Right atrium auricular region (tissue), 2 donors: ENCODE data around the gene ZNF778. TPM values are rescaled to one million over a fixed set of nuclear protein-coding genes. Genes with fewer than 3 reads are reported as not detected.
"Not testable (repeated sequence)": the region's sequence is repeated elsewhere in the genome, so short reads cannot be mapped to it uniquely, and the experiment has no call there.

Experiments used
- DNase-seq: peaks from one replicate; pipeline ENCODE4 v3.0.0-alpha.2; 2019; ENCODE audit warnings: low spot score
- H3K27ac ChIP-seq, 2 donors: fragments of 200-600 bp; sonication (generic); 1 replicate in 1 of 2; 2 replicates in 1 of 2; pipeline ENCODE4 v1.5.1; 2016 to 2019
- H3K27me3 ChIP-seq, 2 donors: fragments of 200-600 bp; sonication (generic); one replicate each; pipeline versions ENCODE4 v1.5.1 to v1.6.0; 2017 to 2019
- H3K36me3 ChIP-seq: fragments of 200-600 bp; sonication (generic); one replicate; pipeline ENCODE4 v1.5.1; 2016
- H3K4me1 ChIP-seq, 2 donors: fragments of 200-600 bp; sonication (generic); one replicate each; pipeline versions ENCODE4 v1.5.1 to v1.6.0; 2017 to 2019
- H3K4me3 ChIP-seq, 2 donors: fragments of 200-600 bp; sonication (generic); 1 replicate in 1 of 2; 2 replicates in 1 of 2; pipeline ENCODE4 v1.5.1; 2017 to 2019; ENCODE audit warnings: mild to moderate bottlenecking in 1 of 2, moderate library complexity in 1 of 2
- H3K9me3 ChIP-seq, 2 donors: fragments of 200-600 bp; sonication (generic); one replicate each; pipeline ENCODE4 v1.5.1; 2019
- total RNA-seq, 2 donors: library from RNA; depleted of rRNA; stranded (reverse); fragments of >200 nt; gene quantifications; one replicate each; pipeline ENCODE4 v1.1.0, GENCODE V29; 2016
- TF ChIP-seq, protein P1 (sequence below), 2 donors: fragments of 200-600 bp; sonication (generic); IDR thresholded peaks; one replicate each; pipeline ENCODE4 v1.5.1; 2019; ENCODE audit warnings: antibody characterized with exemption in 2 of 2

Gene ZNF778
- total RNA-seq, 2 donors from 2014 or later, result 5.7 to 8.0 TPM

DNA sequence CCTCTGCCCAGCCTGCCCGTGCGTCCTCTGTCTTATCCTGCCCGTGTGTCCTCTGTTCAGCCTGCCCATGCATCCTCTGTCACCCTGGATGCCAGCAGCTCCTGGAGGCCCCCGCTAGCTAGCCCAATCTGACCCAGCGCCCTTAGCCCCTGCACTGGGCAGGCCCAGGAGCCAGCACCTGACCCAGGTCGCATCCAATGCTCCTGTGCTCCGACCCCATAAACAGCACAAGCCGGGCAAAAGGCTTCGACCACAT is 32.9 kb upstream of the ZNF778 start:
- no peak overlapping the region for H3K27ac ChIP-seq
- no peak overlapping the region for H3K4me3 ChIP-seq
- no peaks in the 10 kb centered on the region for H3K4me1 ChIP-seq
- TF ChIP-seq, protein P1, sequence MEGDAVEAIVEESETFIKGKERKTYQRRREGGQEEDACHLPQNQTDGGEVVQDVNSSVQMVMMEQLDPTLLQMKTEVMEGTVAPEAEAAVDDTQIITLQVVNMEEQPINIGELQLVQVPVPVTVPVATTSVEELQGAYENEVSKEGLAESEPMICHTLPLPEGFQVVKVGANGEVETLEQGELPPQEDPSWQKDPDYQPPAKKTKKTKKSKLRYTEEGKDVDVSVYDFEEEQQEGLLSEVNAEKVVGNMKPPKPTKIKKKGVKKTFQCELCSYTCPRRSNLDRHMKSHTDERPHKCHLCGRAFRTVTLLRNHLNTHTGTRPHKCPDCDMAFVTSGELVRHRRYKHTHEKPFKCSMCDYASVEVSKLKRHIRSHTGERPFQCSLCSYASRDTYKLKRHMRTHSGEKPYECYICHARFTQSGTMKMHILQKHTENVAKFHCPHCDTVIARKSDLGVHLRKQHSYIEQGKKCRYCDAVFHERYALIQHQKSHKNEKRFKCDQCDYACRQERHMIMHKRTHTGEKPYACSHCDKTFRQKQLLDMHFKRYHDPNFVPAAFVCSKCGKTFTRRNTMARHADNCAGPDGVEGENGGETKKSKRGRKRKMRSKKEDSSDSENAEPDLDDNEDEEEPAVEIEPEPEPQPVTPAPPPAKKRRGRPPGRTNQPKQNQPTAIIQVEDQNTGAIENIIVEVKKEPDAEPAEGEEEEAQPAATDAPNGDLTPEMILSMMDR (IDR thresholded peaks at IDR 0.05), result no peak
- no peaks in the 10 kb centered on the region for H3K27me3 ChIP-seq
- no peaks in the 10 kb centered on the region for H3K9me3 ChIP-seq
- no peak for DNase-seq
- H3K36me3 ChIP-seq, result no peaks in the 10 kb centered on the region

GRCh38 chr16:89184933-89185794 is 32.3 kb upstream of the ZNF778 start:
- no peaks in the 10 kb centered on the region for H3K9me3 ChIP-seq
- H3K4me3 ChIP-seq, result no peak overlapping the region
- TF ChIP-seq, protein P1 (IDR thresholded peaks at IDR 0.05), result no peak
- H3K27ac ChIP-seq, result no peak overlapping the region
- no peaks in the 10 kb centered on the region for H3K27me3 ChIP-seq
- H3K4me1 ChIP-seq, result no peaks in the 10 kb centered on the region
- no peaks in the 10 kb centered on the region for H3K36me3 ChIP-seq
- DNase-seq, result no peak

DNA sequence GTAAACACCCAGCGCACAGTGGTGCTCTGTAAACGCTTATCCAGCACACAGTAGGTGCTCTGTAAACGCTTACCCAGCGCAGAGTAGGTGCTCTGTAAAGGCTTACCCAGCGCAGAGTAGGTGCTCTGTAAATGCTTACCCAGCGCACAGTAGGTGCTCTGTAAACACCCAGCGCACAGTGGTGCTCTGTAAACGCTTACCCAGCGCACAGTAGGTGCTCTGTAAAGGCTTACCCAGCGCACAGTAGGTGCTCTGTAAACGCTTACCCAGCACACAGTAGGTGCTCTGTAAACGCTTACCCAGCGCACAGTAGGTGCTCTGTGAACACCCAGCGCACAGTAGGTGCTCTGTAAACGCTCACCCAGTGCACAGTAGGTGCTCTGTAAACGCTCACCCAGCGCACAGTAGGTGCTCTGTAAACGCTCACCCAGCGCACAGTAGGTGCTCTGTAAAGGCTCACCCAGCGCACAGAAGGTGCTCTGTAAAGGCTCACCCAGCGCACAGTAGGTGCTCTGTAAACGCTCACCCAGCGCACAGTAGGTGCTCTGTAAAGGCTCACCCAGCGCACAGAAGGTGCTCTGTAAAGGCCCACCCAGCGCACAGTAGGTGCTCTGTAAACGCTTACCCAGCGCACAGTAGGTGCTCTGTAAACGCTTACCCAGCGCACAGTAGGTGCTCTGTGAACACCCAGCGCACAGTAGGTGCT is 31.5 kb upstream of the ZNF778 start:
- H3K36me3 ChIP-seq, H3K9me3 ChIP-seq, DNase-seq, H3K27ac ChIP-seq, H3K4me3 ChIP-seq, H3K27me3 ChIP-seq, H3K4me1 ChIP-seq: not testable (repeated sequence)

DNA sequence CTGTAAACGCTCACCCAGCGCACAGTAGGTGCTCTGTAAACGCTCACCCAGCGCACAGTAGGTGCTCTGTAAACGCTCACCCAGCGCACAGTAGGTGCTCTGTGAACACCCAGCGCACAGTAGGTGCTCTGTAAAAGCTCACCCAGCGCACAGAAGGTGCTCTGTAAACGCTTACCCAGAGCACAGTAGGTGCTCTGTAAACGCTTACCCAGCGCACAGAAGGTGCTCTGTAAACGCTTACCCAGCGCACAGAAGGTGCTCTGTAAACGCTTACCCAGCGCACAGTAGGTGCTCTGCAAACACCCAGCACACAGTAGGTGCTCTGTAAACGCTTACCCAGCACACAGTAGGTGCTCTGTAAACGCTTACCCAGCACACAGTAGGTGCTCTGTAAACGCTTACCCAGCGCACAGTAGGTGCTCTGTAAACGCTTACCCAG is 30.9 kb upstream of the ZNF778 start:
- not testable (repeated sequence) for H3K27me3 ChIP-seq, H3K4me3 ChIP-seq, H3K27ac ChIP-seq, DNase-seq, H3K4me1 ChIP-seq, H3K36me3 ChIP-seq, H3K9me3 ChIP-seq

GRCh38 chr16:89187032-89187769 is 30.3 kb upstream of the ZNF778 start:
- DNase-seq, result no peak
- Histone ChIP-seq H3K4me1 (peaks cover 0 to 8% of the 10 kb centered on the region in 2 donors), H3K9me3 (no peaks in the 10 kb centered on the region), H3K36me3 (no peaks in the 10 kb centered on the region), H3K27me3 (no peaks in the 10 kb centered on the region), H3K4me3 (no peak overlapping the region), H3K27ac (no peak overlapping the region)
- TF ChIP-seq, protein P1 (IDR thresholded peaks at IDR 0.05), result no peak

- no peak for DNase-seq
- TF ChIP-seq, protein P1 (IDR thresholded peaks at IDR 0.05), result no peak
- Histone ChIP-seq H3K36me3 (no peaks in the 10 kb centered on the region), H3K27me3 (no peaks in the 10 kb centered on the region), H3K4me1 (peaks cover 0 to 13% of the 10 kb centered on the region in 2 donors), H3K27ac (no peak overlapping the region), H3K4me3 (no peak overlapping the region), H3K9me3 (no peaks in the 10 kb centered on the region)
Observed at GRCh38 chr16:89187770-89188392, 29.6 kb upstream of the ZNF778 start.

DNA sequence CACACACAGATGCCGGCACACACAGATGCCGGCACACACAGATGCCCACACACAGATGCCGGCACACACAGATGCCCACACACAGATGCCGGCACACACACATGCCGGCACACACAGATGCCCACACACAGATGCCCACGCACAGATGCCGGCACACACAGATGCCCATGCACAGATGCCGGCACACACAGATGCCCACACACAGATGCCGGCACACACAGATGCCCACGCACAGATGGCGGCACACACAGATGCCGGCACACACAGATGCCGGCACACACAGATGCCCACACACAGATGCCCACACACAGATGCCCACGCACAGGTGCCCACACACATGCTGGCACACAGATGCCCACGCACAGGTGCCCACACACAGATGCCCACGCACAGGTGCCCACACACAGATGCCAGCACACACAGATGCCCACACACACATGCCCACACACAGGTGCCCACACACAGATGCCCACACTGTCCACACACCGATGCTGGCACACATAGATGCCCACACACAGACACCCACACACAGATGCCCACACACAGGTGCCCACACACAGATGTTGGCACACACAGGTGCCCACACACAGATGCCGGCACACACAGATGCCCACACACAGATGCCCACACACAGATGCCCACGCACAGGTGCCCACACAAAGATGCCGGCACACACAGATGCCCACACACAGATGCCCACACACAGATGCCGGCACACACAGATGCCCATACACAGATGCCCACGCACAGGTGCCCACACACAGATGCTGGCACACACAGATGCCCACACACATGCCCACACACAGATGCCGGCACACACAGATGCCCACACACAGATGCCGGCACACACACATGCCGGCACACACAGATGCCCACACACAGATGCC is 28.8 kb upstream of the ZNF778 start:
- H3K4me1 ChIP-seq, result peaks cover 0 to 19% of the 10 kb centered on the region in 2 donors
- H3K27ac ChIP-seq, H3K36me3 ChIP-seq, H3K9me3 ChIP-seq, H3K4me3 ChIP-seq, H3K27me3 ChIP-seq, DNase-seq: not testable (repeated sequence)
